DMS114 treated with DMSO at 0.1 percent for 48 hours (cell line): ENCODE measurements around the gene LRP3.
"Not testable (repeated sequence)": the region's sequence is repeated elsewhere in the genome, so short reads cannot be mapped to it uniquely, and the experiment has no call there.

Source experiments
- DNase-seq: peaks from one replicate; lab custom pipeline; 2025; ENCODE audit not compliant: unreplicated experiment; lab: John Stamatoyannopoulos, UW

The LRP3 gene

DNA sequence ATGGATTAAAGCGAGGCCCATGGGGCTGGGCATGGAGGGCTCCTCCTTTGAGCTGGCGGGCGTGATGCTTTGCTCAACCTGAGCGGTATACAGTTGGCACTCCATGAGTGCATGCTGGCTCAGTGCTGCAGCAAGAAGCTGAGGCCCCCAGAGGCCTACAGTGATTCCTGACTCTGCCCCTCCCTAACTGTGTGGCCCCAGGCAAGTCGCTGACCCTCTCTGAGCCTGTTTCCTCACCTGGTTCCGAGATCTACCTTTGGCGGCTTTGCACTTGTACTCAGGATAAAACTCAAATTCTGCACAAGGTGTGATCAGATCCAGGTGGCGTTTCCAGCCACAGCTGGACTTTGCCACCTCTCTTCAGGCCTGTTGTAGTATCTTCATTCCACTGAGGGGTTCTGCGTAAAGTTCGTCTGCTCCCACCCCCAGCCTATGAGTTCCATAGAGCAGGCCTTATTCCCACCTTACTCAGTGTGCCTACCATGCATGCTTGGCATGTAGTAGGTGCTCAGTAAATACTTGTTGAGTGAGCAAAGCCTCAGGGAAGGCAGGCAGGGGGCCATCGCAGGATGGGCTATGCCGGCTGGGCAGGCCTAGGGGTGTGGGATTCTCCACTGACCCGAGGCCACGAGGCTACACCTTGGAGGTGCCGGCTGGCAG lies 7.9 kb downstream of the LRP3 start:
- DNase-seq, result no peak

GRCh38 chr19:33202546-33203507 lies 8.7 kb downstream of the LRP3 start:
- no peak for DNase-seq

DNA sequence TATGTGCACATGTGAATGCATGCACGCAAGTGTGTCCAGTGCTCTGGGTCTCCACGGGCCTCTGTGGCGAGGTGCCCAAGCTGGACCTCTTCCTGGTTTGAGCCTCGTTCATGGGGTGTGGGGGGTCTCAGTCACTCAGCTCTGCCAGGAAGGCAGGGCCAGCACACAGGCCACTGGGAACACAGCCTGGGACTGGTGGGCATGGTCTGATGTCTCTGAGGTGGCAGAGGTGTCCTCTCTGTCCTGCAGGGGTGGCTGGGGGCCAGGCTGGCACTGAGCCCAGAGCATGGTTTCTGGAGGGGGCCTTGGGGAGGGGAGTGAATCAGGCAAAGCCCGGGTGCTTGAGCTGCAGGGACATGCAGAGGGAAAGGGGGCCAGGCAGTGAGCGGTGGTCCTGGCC lies 9.4 kb downstream of the LRP3 start:
- no peak for DNase-seq

- DNase-seq, result no peak
Observed at GRCh38 chr19:33204136-33204973, 10.2 kb downstream of the LRP3 start.

DNA sequence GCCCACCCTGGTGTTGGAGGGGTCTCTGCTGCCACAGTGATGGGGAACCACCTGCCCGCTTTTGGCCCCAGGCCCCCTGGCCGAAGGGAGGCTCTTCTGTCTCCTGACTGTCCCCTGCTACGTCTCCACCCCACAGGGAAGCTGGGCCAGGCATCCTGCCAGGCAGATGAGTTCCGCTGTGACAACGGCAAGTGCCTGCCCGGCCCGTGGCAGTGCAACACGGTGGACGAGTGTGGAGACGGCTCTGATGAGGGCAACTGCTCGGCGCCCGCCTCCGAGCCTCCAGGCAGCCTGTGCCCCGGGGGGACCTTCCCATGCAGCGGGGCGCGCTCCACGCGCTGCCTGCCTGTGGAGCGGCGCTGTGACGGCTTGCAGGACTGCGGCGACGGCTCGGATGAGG lies 11.0 kb downstream of the LRP3 start:
- no peak for DNase-seq

DNA sequence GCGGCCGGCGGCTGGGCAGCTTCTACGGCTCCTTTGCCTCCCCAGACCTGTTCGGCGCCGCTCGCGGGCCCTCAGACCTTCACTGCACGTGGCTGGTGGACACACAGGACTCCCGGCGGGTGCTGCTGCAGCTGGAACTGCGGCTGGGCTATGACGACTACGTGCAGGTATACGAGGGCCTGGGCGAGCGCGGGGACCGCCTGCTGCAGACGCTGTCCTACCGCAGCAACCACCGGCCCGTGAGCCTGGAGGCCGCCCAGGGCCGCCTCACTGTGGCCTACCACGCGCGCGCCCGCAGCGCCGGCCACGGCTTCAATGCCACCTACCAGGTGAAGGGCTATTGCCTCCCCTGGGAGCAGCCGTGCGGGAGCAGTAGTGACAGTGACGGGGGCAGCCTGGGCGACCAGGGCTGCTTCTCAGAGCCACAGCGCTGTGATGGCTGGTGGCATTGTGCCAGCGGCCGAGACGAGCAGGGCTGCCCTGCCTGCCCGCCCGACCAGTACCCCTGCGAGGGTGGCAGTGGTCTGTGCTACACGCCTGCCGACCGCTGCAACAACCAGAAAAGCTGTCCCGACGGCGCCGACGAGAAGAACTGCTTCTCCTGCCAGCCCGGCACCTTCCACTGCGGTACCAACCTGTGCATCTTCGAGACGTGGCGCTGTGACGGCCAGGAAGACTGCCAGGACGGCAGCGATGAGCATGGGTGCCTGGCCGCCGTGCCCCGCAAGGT lies 11.6 kb downstream of the LRP3 start:
- DNase-seq, result no peak

DNA sequence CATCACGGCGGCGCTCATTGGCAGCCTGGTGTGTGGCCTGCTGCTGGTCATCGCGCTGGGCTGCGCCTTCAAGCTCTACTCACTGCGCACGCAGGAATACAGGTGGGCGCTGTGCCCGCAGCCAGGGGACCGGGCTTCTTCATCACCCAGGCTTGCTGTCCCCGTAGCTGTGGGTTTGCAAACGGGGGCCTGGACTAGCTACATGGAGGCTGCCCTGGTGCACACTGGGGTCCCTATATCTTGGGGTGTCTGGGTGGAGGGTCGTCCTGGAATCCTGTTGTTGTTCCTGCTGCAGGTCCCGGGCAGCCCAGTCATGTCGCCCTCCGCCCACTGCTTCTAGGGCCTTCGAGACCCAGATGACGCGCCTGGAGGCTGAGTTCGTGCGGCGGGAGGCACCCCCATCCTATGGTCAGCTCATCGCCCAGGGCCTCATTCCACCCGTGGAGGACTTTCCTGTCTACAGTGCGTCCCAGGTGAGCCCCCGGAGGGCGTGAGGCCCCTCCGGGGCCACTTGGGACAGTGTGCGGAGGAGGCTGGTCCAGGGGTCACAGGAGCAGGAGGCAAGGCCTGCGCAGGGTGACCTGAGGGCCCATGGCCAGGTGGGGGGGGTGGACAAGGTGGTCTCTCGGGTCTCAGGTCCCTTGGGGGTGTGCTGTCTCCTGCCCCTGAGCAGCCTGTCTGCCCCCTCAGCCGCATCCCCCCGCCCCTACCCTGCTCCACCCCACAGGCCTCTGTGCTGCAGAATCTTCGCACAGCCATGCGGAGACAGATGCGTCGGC lies 12.3 kb downstream of the LRP3 start:
- no peak for DNase-seq

DNA sequence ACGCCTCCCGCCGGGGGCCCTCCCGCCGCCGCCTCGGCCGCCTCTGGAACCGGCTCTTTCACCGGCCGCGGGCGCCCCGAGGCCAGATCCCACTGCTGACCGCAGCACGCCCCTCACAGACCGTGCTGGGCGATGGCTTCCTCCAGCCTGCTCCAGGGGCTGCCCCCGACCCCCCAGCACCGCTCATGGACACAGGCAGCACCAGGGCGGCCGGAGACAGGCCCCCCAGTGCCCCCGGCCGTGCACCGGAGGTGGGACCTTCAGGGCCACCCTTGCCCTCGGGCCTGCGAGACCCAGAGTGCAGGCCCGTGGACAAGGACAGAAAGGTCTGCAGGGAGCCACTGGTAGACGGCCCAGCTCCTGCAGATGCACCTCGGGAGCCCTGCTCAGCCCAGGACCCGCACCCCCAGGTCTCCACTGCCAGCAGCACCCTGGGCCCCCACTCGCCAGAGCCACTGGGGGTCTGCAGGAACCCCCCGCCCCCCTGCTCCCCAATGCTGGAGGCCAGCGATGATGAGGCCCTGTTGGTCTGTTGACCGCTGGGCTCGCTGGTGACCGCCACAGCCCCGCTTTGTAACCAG lies 13.0 kb downstream of the LRP3 start:
- no peak for DNase-seq

DNA sequence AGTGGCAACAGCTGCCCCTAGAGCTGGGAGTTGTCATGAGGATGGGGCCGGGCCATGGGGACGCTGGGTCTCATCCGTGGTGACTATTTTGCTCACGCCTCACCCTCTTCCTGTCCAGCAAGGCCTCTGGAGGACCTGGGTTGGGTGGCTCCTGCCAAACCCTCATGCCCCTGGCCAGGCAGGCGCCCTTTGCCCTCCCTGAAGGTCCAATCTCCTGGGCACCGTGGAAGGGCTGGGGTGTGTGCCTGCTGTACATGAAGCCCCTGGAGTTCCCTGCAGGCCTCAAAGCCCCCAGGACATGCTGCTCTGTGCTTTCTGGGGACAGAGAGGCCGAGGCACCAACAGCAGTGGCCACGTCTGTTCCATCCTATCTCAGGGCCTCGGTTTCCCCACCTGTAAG lies 13.8 kb downstream of the LRP3 start:
- DNase-seq, result no peak

GRCh38 chr19:33208371-33208895 lies 14.3 kb downstream of the LRP3 start:
- no peak for DNase-seq

- DNase-seq, result no peak
Observed at GRCh38 chr19:33208904-33209849, 15.0 kb downstream of the LRP3 start.

DNA sequence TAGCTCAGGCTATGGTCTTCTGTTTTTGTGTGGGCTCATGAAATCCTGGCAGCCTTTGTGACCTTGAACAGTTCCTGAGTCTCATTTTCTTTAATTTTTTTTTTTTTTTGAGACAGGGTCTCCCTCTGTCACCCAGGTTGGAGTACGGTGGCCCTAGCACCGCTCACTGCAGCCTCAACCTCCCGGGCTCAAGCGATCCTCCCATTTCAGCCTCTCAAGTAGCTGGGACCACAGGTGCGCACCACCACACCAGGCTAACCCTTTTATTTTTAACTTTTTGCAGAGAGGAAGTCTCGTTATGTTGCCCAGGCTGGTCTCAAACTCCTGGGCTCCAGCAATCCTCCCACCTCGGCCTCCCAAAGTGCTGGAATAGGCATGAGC lies 15.7 kb downstream of the LRP3 start:
- not testable (repeated sequence) for DNase-seq

- DNase-seq, result no peak
Observed at GRCh38 chr19:33210266-33210940, 16.3 kb downstream of the LRP3 start.

- DNase-seq, result no peak
Observed at GRCh38 chr19:33211794-33212435, 17.8 kb downstream of the LRP3 start.

GRCh38 chr19:33212436-33213172 lies 18.5 kb downstream of the LRP3 start:
- DNase-seq, result no peak

GRCh38 chr19:33214596-33214995 lies 20.5 kb downstream of the LRP3 start:
- DNase-seq, result peak; percentile 13
